Naive thymus-derived CD8-positive, alpha-beta T cell (primary cell): Measurements from ENCODE around the gene SPHK1. TPM values are rescaled to one million over a fixed set of nuclear protein-coding genes. Genes with fewer than 3 reads are reported as not detected.

Source experiments
- ATAC-seq, 2 donors: fragments of 150-1000 bp; cut with Tn5 transposase in 1 of 2; sonication (Bioruptor Pico), chemical (Tn5 transposase) in 1 of 2; 1 replicate in 1 of 2; 2 replicates in 1 of 2; pipeline ENCODE4 v1.10.0; 2021; ENCODE audit warnings: mild to moderate bottlenecking in 2 of 2, moderate library complexity in 2 of 2
- POLR2A ChIA-PET: fragments of 350-600 bp; sonication (Branson Sonifier 250); formaldehyde crosslinking; loops from one replicate; lab custom pipeline; 2021; ENCODE audit warnings: antibody characterized with exemption; lab: Charles Lee
- DNase-seq, 10 donors: peaks; one replicate each; pipeline versions ENCODE4 v3.0.0 to v3.0.0-alpha.2; 2020 to 2022
- H3K27ac Mint-ChIP-seq, 10 donors: one replicate each; pipeline ENCODE4 v1.8.0; 2020 to 2022; ENCODE audit warnings: mild to moderate bottlenecking in 10 of 10, mixed read lengths in 10 of 10, moderate library complexity in 4 of 10, inconsistent platforms in 1 of 10
- H3K27me3 Mint-ChIP-seq, 5 donors: one replicate each; pipeline ENCODE4 v1.8.0; 2021 to 2022; ENCODE audit warnings: mixed read lengths in 5 of 5
- H3K36me3 Mint-ChIP-seq, 3 donors: one replicate each; pipeline ENCODE4 v1.8.0; 2020 to 2022; ENCODE audit warnings: mixed read lengths in 3 of 3, mild to moderate bottlenecking in 2 of 3, inconsistent platforms in 1 of 3
- H3K4me1 Mint-ChIP-seq, 4 donors: one replicate each; pipeline ENCODE4 v1.8.0; 2021 to 2022; ENCODE audit warnings: mixed read lengths in 4 of 4
- H3K4me3 Mint-ChIP-seq, 10 donors: one replicate each; pipeline ENCODE4 v1.8.0; 2020 to 2022; ENCODE audit warnings: mild to moderate bottlenecking in 10 of 10, mixed read lengths in 10 of 10, moderate library complexity in 6 of 10, inconsistent platforms in 1 of 10
- H3K9me3 Mint-ChIP-seq, 9 donors: one replicate each; pipeline ENCODE4 v1.8.0; 2020 to 2022; ENCODE audit warnings: mixed read lengths in 9 of 9, mild to moderate bottlenecking in 3 of 9, inconsistent platforms in 1 of 9, moderate library complexity in 1 of 9
- polyA plus RNA-seq, 3 donors: library from polyadenylated mRNA; unstranded; fragments of 300-500 nt; fragmentation: Illumina TruSeq; gene quantifications; one replicate each; pipeline ENCODE4 v1.2.3, GENCODE V29; 2021
- total RNA-seq, 8 experiments: library from RNA in 2 of 8; stranded (reverse) in 2 of 8; gene quantifications; one replicate each; pipeline ENCODE4 v1.2.3 and lab custom pipeline; 2021 to 2026

SPHK1 gene
- total and polyA plus RNA-seq, 5 experiments from 2014 or later = 0.31 to 0.91 (median 0.61) TPM; not detected in 1

- Mint-ChIP-seq H3K27me3 (no peaks in the 10 kb centered on the region), H3K9me3 (no peaks in the 10 kb centered on the region), H3K27ac (no peak overlapping the region), H3K4me3 (peak overlapping the region in 1 of 10 donors; percentile 3), H3K4me1 (peaks cover 2 to 30% (median 11%) of the 10 kb centered on the region in 4 donors), H3K36me3 (peaks cover 0 to 53% (median 6%) of the 10 kb centered on the region in 3 donors)
- DNase-seq = peak in 1 of 10 donors; percentile 24
- ATAC-seq = no peak
- POLR2A ChIA-PET = interaction anchor here (0.6 kb wide), 1 partner anchor 295 kb away, joined by 3 read pairs; no protein-coding TSS in a partner anchor
These were observed 21.7 kb downstream of the SPHK1 start for GRCh38 chr17:76405967-76406647.

- POLR2A ChIA-PET = interaction anchor here (0.5 kb wide), 1 partner anchor 403 kb away, joined by 4 read pairs; no protein-coding TSS in a partner anchor
- Mint-ChIP-seq H3K4me3 (no peak overlapping the region), H3K36me3 (peaks cover 0 to 41% (median 0%) of the 10 kb centered on the region in 3 donors), H3K27ac (peak overlapping the region in 1 of 10 donors; percentile 67), H3K27me3 (no peaks in the 10 kb centered on the region), H3K9me3 (no peaks in the 10 kb centered on the region), H3K4me1 (peaks cover 2 to 30% (median 11%) of the 10 kb centered on the region in 4 donors)
- DNase-seq (no peak), ATAC-seq (no peak)
These were observed 23.1 kb downstream of the SPHK1 start for GRCh38 chr17:76407509-76407908.

GRCh38 chr17:76408037-76408849 is 23.8 kb downstream of the SPHK1 start:
- Mint-ChIP-seq H3K9me3 (no peaks in the 10 kb centered on the region), H3K27me3 (no peaks in the 10 kb centered on the region), H3K27ac (peak overlapping the region in 4 of 10 donors; percentile 26 to 81 (median 48)), H3K4me3 (no peak overlapping the region), H3K4me1 (peaks cover 2 to 30% (median 11%) of the 10 kb centered on the region in 4 donors), H3K36me3 (peaks cover 0 to 39% (median 0%) of the 10 kb centered on the region in 3 donors)
- ATAC-seq (peak; percentile 92 to 99), DNase-seq (peak; percentile 51 to 84 (median 68))
- POLR2A ChIA-PET = interaction anchor here (0.6 to 0.7 kb wide), 2 partner anchors 29 to 124 kb away, joined by 3 to 5 read pairs; no protein-coding TSS in a partner anchor

GRCh38 chr17:76410328-76410965 is 26.0 kb downstream of the SPHK1 start:
- POLR2A ChIA-PET = no interaction called here

GRCh38 chr17:76411247-76411646 is 26.8 kb downstream of the SPHK1 start:
- H3K27ac Mint-ChIP-seq = no peak overlapping the region
- POLR2A ChIA-PET = no interaction called here
- no peak overlapping the region for H3K4me3 Mint-ChIP-seq
- no peak for DNase-seq
- H3K36me3 Mint-ChIP-seq = peaks cover 0 to 17% (median 0%) of the 10 kb centered on the region in 3 donors
- peaks cover 2 to 27% (median 12%) of the 10 kb centered on the region in 4 donors for H3K4me1 Mint-ChIP-seq
- no peak for ATAC-seq
- H3K9me3 Mint-ChIP-seq = no peaks in the 10 kb centered on the region
- no peaks in the 10 kb centered on the region for H3K27me3 Mint-ChIP-seq

More at GRCh38 chr17:76410328-76410965, 26.0 kb downstream of the SPHK1 start:
- peak overlapping the region in 3 of 10 donors; percentile 60 to 71 (median 65) for H3K27ac Mint-ChIP-seq
- peaks cover 2 to 34% (median 13%) of the 10 kb centered on the region in 4 donors for H3K4me1 Mint-ChIP-seq
- no peaks in the 10 kb centered on the region for H3K27me3 Mint-ChIP-seq
- DNase-seq (no peak), ATAC-seq (no peak)
- no peak overlapping the region for H3K4me3 Mint-ChIP-seq
- peaks cover 0 to 19% (median 0%) of the 10 kb centered on the region in 3 donors for H3K36me3 Mint-ChIP-seq
- no peaks in the 10 kb centered on the region for H3K9me3 Mint-ChIP-seq

- Mint-ChIP-seq H3K4me1 (peaks cover 11 to 26% (median 17%) of the 10 kb centered on the region in 4 donors), H3K27ac (peak overlapping the region in 4 of 10 donors; percentile 24 to 80 (median 53)), H3K27me3 (no peaks in the 10 kb centered on the region), H3K9me3 (no peaks in the 10 kb centered on the region), H3K36me3 (peaks cover 0 to 21% (median 0%) of the 10 kb centered on the region in 3 donors), H3K4me3 (no peak overlapping the region)
- no peak for ATAC-seq
- DNase-seq = no peak
- POLR2A ChIA-PET = no interaction called here
These were observed 30.2 kb downstream of the SPHK1 start for GRCh38 chr17:76414334-76415295.

- DNase-seq (peak in 1 of 10 donors; percentile 15), ATAC-seq (no peak)
- Mint-ChIP-seq H3K36me3 (peaks cover 0 to 15% (median 0%) of the 10 kb centered on the region in 3 donors), H3K27ac (peak overlapping the region in 1 of 10 donors; percentile 41), H3K4me1 (peaks cover 15 to 38% (median 23%) of the 10 kb centered on the region in 4 donors), H3K27me3 (no peaks in the 10 kb centered on the region), H3K4me3 (no peak overlapping the region), H3K9me3 (no peaks in the 10 kb centered on the region)
- POLR2A ChIA-PET = no interaction called here
These were observed 31.4 kb downstream of the SPHK1 start for GRCh38 chr17:76415786-76416185.

- peaks cover 16 to 41% (median 23%) of the 10 kb centered on the region in 4 donors for H3K4me1 Mint-ChIP-seq
- no peak overlapping the region for H3K4me3 Mint-ChIP-seq
- no peak overlapping the region for H3K27ac Mint-ChIP-seq
- DNase-seq (peak in 1 of 10 donors; percentile 31), ATAC-seq (no peak)
- peaks cover 0 to 15% (median 0%) of the 10 kb centered on the region in 3 donors for H3K36me3 Mint-ChIP-seq
- POLR2A ChIA-PET = interaction anchor here (0.6 kb wide), 2 partner anchors 15 to 897 kb away, joined by 3 to 7 read pairs; no protein-coding TSS in a partner anchor
- no peaks in the 10 kb centered on the region for H3K27me3 Mint-ChIP-seq
- no peaks in the 10 kb centered on the region for H3K9me3 Mint-ChIP-seq
These were observed 32.0 kb downstream of the SPHK1 start for GRCh38 chr17:76416457-76416856.

GRCh38 chr17:76416899-76417298 is 32.5 kb downstream of the SPHK1 start:
- DNase-seq (no peak), ATAC-seq (no peak)
- Mint-ChIP-seq H3K4me3 (no peak overlapping the region), H3K4me1 (peaks cover 16 to 44% (median 23%) of the 10 kb centered on the region in 4 donors), H3K27ac (peak overlapping the region in 1 of 10 donors; percentile 92), H3K27me3 (no peaks in the 10 kb centered on the region), H3K36me3 (peaks cover 0 to 15% (median 0%) of the 10 kb centered on the region in 3 donors), H3K9me3 (no peaks in the 10 kb centered on the region)
- POLR2A ChIA-PET = interaction anchor here (0.6 kb wide), 1 partner anchor 15 kb away, joined by 7 read pairs; no protein-coding TSS in a partner anchor

GRCh38 chr17:76417499-76418143 is 33.2 kb downstream of the SPHK1 start:
- Mint-ChIP-seq H3K4me1 (peaks cover 17 to 51% (median 27%) of the 10 kb centered on the region in 4 donors), H3K27ac (peak overlapping the region in 6 of 10 donors; percentile 3 to 92 (median 43)), H3K9me3 (no peaks in the 10 kb centered on the region), H3K36me3 (peaks cover 0 to 13% (median 0%) of the 10 kb centered on the region in 3 donors), H3K27me3 (no peaks in the 10 kb centered on the region), H3K4me3 (peak overlapping the region in 1 of 10 donors; percentile 12)
- POLR2A ChIA-PET = no interaction called here
- ATAC-seq (no peak), DNase-seq (peak in 1 of 10 donors; percentile 26)
